Upper lobe of left lung (tissue), 4 donors: Measurements from ENCODE around the gene KAT2B.

Experiments
- CTCF ChIP-seq, 6 experiments: fragments of 450-650 bp in 4 of 6; fragments of 200-600 bp in 2 of 6; sonication (generic) in 2 of 6; IDR thresholded peaks; one replicate each; pipeline ENCODE4 v1.5.1; 2016 to 2019; ENCODE audit warnings: antibody characterized with exemption in 6 of 6
- POLR2A ChIP-seq, 4 donors: fragments of 450-650 bp; IDR thresholded peaks; one replicate each; pipeline ENCODE4 v1.5.1; 2016 to 2017; ENCODE audit warnings: antibody characterized with exemption in 4 of 4, mild to moderate bottlenecking in 2 of 4

- no peak for TF ChIP-seq CTCF (IDR thresholded peaks at IDR 0.05)
- no peak for TF ChIP-seq POLR2A (IDR thresholded peaks at IDR 0.05)
These were observed 63.5 kb downstream of the KAT2B start for GRCh38 chr3:20103731-20104130.
